Measurements from ENCODE around the gene ICA1.

- TF ChIP-seq CTCF (IDR thresholded peaks at IDR 0.05; ENCODE audit: extremely low read depth in 1 of 2, insufficient read depth in 1 of 2, low read depth in 1 of 2, low read length in 2 of 2) (no peak), POLR2A (IDR thresholded peaks at IDR 0.05; ENCODE audit: low read depth, low read length) (no peak), POLR2AphosphoS5 (IDR thresholded peaks at IDR 0.05; ENCODE audit: insufficient read depth, low read depth, low read length) (no peak)
Observed at GRCh38 chr7:8228068-8228467, 33.9 kb downstream of the ICA1 start.

Data from endothelial cell of umbilical vein (primary cell).